Activated naive CD4-positive, alpha-beta T cell treated with anti-CD3 and anti-CD28 coated beads, Interleukin-2, amount 50 U/mL, for 16 hours (primary cell): ENCODE measurements around the gene NDUFAB1.
"Not testable (repeated sequence)": the region's sequence is repeated elsewhere in the genome, so short reads cannot be mapped to it uniquely, and the experiment has no call there.

Experiments
- DNase-seq: peaks from one replicate; pipeline ENCODE4 v3.0.0-alpha.2; 2020

NDUFAB1 gene

GRCh38 chr16:23595951-23596720 lies at the start of gene NDUFAB1:
NDUFAB1 (minus strand) TSS chr16:23596316; CDS start chr16:23596290, 26 bp downstream.
- DNase-seq: peak; percentile 93

GRCh38 chr16:23642246-23642774 lies 46.2 kb upstream of the NDUFAB1 start:
- no peak for DNase-seq

DNA sequence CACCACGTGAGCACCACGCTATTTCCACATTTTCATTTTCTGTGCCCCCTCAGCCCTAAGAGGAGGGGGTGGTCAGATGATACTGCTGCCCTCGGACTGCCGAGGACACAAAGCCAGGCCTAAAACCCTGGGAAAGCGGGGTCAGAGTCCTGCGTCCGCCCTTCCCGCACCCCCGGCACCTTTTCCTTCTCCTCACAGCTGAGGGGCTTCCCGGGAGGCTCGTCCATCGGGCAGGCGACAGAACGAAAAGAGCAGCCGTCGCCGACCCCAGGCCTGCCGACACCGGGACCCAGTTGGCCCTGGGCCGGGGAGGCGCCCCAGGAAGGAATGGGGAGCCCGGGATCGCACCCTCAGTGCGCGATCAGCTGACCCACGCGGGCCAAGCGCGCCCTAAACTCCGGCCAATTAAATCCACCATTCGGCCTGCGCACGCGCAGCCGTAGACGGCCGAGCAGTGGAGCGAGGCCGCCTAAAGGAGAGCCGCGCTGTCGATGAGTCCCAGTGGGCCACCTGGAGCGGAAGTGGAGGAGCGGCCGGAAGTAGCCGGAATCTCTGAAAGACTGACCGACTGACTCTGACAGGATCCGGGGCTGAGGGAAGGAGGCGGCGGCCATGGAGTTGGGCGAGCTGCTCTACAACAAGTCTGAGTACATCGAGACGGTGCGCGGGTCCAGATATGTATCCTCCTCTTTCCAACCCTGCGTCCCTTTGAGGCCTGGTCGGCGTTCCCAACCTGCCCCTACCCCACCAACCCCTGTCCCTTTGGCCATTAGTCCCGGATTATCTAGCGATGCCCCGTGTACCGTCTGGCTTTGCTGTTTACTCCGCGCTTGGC lies 45.0 kb upstream of the NDUFAB1 start, which contains the start of the genes DCTN5 and PALB2:
TSS of gene DCTN5 (plus strand) at position 536 of the 835 bp plus-strand sequence. CDS start at position 613, 77 bp downstream.
TSS of gene PALB2 (minus strand) at position 380 of the 835 bp plus-strand sequence. CDS start at position 227, 153 bp downstream.
- peak; percentile 86 for DNase-seq

- DNase-seq: peak; percentile 42
These were observed 44.5 kb upstream of the NDUFAB1 start for GRCh38 chr16:23640615-23640930.

- DNase-seq: no peak
These were observed 39.8 kb upstream of the NDUFAB1 start for GRCh38 chr16:23635958-23636357.

DNA sequence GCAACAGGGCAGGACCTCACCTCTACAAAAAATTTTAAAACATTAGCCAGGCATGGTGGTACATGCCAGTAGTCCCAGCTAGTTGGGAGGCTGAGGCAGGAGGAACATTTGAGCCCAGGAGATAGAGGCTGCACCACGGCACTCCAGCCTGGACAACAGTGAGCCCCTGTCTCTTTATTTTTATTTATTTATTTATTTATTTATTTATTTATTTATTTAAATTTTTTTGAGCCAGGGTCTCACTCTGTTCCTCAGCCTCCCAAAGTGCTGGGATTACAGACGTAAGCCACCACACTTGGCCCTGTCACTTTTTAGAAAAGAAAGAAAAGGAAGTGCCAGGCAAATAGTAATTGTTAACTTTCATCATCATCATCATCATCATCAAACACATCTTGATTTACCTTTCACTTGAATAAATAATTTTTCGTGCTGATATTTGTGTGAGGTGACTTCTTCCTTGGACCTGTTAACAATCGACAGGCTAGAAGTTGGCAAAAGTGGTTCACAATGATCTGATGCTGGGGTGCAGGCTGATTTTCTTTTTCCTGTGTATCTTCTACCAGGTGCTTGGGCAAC lies 38.4 kb upstream of the NDUFAB1 start:
- DNase-seq: no peak

- DNase-seq: not testable (repeated sequence)
These were observed 35.8 kb upstream of the NDUFAB1 start for GRCh38 chr16:23631874-23632273.

DNA sequence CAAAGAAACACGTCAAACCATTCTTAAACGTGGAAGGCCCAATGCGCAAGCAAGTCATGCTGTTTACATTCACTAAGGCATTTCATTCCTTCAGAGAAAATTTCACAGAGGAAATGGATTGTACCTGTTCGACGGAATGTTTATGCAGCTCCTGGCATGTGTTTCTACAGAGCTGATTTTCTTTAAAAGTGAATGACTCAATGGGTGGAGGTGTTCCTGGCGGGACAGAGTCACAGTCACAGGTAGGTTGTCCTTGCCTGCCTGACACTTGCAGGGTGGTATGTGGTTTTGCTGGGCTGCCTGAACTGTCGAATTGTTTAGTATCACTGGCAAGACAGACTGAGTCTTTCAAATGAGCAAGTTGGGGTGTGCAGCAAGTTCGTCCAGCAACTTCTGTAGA lies 33.4 kb upstream of the NDUFAB1 start:
- DNase-seq: no peak

GRCh38 chr16:23624092-23624491 lies 28.0 kb upstream of the NDUFAB1 start:
- DNase-seq: no peak

DNA sequence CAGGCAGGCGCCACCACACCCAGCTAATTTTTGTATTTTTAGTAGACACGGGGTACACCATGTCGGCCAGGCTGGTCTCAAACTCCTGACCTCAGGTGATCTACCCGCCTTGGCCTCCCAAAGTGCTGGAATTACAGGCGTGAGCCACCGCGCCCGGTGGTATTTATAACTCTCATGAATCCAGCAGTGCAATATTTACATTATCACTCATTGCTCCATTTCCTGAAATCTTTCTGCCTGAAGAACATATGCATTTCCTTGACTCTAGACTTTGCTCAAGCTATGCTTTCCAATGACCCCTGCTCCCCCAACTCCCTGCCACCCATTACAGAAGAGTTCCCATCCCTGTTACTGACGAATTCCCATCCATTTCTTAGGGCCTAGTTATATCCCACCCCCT lies 19.7 kb upstream of the NDUFAB1 start:
- no peak for DNase-seq

DNA sequence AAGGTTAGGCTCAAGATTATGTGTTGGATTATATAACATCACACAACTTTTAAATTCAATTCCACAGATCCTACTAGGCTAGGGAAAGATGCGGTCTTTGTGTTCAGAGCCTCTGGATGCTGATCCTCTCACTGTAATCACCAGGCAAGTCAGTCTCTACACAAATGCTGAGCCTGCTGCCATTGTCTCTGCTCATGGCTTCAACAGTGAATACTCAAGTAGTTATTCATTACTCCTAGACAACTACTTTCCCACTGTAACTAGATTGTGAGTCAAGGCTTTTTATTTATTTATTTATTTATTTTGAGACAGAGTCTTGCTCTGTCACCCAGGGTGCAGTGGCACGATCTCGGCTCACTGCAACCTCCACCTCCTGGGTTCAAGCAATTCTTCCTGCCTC lies 15.8 kb upstream of the NDUFAB1 start:
- DNase-seq: no peak

DNA sequence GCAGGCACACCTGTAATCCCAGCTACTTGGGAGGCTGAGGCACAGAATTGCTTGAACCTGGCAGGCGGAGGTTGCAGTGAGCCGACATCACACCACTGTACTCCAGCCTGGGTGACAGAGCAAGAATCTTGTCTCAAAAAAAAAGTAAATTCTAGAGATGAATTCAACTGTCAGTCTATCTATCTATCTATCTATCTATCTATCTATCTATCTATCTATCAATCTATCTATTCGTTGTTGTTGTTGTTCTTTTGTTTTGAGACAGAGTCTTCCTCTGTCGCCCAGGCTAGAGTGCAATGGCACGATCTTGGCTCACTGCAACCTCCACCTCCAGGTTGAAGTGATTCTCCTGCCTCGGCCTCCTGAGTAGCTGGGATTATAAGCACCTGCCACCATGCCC lies 14.8 kb upstream of the NDUFAB1 start:
- DNase-seq: not testable (repeated sequence)

DNA sequence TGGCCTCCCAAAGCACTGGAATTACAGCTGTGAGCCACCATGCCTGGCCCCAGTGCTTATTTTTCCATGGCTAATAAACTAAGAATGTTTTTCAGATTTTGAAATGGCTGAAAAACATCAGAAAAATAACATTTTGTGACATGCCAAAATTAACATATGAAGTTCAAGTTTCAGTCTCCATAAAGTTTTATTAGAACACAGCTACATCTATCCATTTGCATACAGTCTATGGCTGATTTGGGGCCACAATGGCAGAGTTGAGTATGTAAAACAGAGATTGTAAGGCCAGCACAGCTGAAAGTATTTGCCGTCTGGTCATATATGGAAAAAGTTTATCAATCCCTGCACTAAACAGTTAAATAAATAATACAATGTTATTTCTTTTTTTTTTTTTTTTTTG lies 13.8 kb upstream of the NDUFAB1 start:
- no peak for DNase-seq

GRCh38 chr16:23608194-23608593 lies 12.1 kb upstream of the NDUFAB1 start:
- DNase-seq: no peak

GRCh38 chr16:23607726-23608125 lies 11.6 kb upstream of the NDUFAB1 start:
- DNase-seq: no peak

DNA sequence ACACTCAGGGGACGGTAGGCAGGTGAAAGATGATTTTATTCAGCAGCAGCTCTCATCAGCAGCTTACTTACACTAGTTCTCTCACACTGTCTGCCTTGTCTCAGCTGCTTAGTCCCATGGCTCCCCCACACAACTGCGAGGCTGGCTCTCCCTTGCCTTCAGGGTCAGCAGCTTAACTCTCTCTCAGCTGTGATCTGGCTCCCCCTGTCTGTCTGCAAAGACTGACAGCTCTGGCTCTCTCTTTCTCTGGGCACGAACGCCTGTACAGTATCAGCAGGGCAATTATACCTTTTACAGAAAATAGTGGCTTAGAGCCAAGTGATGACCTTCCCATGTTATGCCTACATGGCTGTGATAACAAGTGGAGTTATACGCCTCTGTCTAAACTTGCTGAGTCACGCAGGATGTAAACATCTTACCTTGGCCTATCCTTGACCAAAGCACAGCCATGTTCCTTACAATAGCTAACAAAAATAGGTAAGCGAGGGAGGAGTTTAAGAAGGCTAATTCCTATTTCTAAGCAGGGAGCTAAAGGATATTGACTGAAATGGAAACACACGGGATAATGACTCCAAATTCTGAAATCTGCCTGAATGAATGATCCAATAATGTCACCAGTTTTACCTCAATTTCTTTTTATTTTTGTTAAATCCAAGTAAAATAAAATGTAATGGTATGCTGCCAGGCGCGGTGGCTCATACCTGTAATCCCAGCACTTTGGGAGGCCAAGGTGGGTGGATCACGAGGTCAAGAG lies 1.1 kb upstream of the NDUFAB1 start:
- DNase-seq: no peak

GRCh38 chr16:23595246-23595950 lies 718 bp downstream of the NDUFAB1 start:
- DNase-seq: no peak

GRCh38 chr16:23594186-23594585 lies 1.9 kb downstream of the NDUFAB1 start:
- no peak for DNase-seq

DNA sequence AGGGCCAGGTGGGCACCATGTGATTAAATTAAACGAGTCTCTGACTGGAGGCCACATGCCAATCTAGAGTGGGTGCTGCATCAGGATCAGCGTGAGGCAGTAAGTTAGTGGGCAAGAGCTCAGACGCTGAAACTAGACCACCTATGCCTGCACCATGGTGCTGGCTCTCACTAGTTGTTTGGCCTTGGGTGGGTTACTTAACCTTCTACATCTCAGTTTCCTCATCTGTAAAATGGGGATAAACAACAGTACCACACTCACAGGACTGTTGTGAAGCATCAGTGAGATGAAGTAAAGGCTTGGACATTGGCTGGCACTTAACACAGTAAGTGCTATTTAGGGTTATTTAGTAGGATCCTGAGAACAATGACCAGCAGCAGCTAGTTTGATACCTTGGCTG lies 5.9 kb downstream of the NDUFAB1 start:
- no peak for DNase-seq

DNA sequence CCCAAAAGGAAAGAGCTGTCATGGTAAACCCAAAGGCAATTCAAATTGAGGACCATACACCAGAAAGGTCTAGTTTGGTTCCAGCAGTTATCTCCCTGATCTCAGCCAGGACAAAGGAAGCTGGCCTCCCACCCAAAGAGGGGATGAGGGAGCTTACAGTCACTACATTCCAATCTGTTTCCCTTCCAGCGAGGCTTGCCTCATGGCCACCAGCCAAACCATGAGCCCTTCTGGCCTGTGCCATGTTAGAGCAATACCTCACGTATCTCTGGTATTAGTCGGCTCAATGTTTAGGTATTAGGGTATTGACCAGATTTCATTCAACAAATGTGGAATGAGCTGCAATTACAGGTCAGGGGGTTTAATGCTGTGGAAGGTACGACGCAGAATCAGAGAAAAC lies 8.4 kb downstream of the NDUFAB1 start:
- no peak for DNase-seq

DNA sequence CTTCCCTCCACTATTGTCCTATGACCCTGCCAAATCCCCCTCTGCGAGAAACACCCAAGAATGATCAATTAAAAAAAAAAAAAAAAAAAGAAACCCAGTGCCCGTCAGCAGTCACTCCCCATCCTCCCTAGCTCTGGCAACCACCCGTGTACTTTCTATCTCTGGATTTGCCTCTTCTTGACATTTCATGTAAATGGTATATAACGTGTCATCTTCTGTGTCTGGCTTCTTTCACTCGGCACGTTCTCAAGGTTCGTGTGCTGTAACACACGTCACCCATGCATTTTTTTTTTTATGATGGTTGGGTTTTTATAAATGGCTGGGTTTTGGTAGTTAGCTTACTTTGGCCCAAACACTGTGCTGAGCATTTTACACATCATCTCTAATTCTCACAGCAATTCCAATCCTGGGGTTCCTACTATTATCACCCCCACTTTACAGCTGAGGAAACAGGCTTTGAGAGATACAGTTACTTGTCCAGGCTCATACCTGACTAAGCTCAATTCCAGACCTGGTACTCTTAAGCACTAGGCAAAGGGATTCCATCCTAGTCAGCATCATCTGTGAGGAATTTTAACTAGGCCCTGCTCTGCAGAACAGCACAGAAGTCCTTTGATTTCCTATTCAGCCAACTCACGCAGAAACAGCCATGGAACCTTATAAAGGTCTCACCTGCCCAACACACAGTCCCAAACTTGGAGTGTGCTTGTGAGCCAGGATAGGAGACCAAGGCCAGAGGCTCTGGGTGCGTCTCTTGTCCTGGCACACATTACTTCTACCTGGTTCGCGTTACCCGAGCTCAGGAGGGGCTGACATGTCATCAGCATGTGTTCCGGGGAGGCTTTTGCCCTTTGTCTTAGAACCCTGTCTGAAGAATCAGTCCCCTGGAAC lies 11.7 kb downstream of the NDUFAB1 start:
- DNase-seq: no peak
